Measurements from ENCODE around the gene ZFYVE26. TPM values are rescaled to one million over a fixed set of nuclear protein-coding genes. Genes with fewer than 3 reads are reported as not detected.

ZFYVE26 gene
- total RNA-seq, 1 experiment from 2014 or later: 19.9 TPM

DNA sequence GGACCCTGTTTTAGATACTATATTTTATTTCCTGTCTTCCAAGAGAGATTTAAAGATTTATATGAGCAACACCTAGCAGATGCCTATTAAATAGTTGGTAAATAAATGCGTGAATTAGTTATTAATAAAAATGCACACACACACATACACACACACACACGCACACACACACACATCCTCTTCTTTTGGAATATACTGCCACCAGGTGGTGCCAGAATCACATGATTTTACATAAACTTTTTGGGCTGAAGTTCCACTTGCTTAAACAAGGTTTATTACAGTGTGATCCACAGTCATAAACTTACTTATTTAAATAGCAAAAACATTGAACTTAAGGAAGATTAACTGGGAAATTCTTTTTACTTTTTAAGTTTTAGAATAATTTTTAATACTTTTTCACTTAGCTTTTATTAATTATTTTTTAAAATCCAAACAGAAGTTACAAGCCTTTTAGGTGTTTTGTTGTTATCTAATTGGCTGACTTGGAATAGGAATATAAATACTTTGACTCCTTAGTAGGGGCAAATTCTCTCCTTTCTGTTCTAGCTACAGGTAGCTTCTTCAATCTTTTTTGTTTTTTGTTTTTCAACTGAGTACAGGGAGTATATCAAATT is 20.7 kb upstream of the ZFYVE26 start:
- no peak for DNase-seq
- Histone ChIP-seq H4K8ac (replicated peaks; ENCODE audit: insufficient read length, low read depth, low read length) (no peak overlapping the region), H3K9ac (ENCODE audit: extremely low read depth, insufficient read length, low read length) (no peak overlapping the region), H4K20me1 (ENCODE audit: control insufficient read depth, insufficient read depth, insufficient read length) (no peaks in the 10 kb centered on the region), H3K27me3 (ENCODE audit: insufficient read depth, low read length) (no peaks in the 10 kb centered on the region), H3T11ph (ENCODE audit: low read length) (no peak overlapping the region), H3K4me1 (ENCODE audit: insufficient read depth, low read length) (no peaks in the 10 kb centered on the region), H2AFZ (ENCODE audit: low read length) (no peak overlapping the region), H3K4ac (ENCODE audit: low read depth, low read length) (no peak overlapping the region), H4K91ac (ENCODE audit: insufficient read length, low read depth, low read length) (no peak overlapping the region), H2BK120ac (ENCODE audit: low read depth, low read length, poor library complexity, severe bottlenecking) (no peak overlapping the region), H2BK20ac (ENCODE audit: low read depth, low read length, poor library complexity, severe bottlenecking) (no peak overlapping the region), H3K79me1 (ENCODE audit: insufficient read depth, low read depth, low read length, poor library complexity, severe bottlenecking) (no peaks in the 10 kb centered on the region), H2BK12ac (ENCODE audit: insufficient read length, low read depth, low read length) (no peak overlapping the region), H3K79me2 (ENCODE audit: insufficient read depth, low read length) (no peaks in the 10 kb centered on the region), H4K5ac (ENCODE audit: insufficient read length, low read depth, low read length) (no peak overlapping the region), H3K23ac (ENCODE audit: insufficient read length, low read depth, low read length) (no peak overlapping the region), H3K4me2 (ENCODE audit: insufficient read depth, insufficient read length, low read length) (no peak overlapping the region), H2BK15ac (ENCODE audit: low read depth, low read length) (no peak overlapping the region), H3K9me3 (ENCODE audit: control insufficient read depth, low read depth, low read length) (no peaks in the 10 kb centered on the region), H3K14ac (ENCODE audit: insufficient read depth, low read length) (no peak overlapping the region), H3K18ac (ENCODE audit: insufficient read length, low read depth, low read length) (no peak overlapping the region), H3K56ac (ENCODE audit: insufficient read length, low read depth, low read length) (no peak overlapping the region), H3K23me2 (ENCODE audit: insufficient read length, low read depth, low read length, poor library complexity, severe bottlenecking) (no peaks in the 10 kb centered on the region), H2AK5ac (ENCODE audit: insufficient read length, low read length) (no peak overlapping the region), H3K27ac (ENCODE audit: insufficient read length, low read depth, low read length) (no peak overlapping the region), H2BK5ac (ENCODE audit: insufficient read length, low read length) (no peak overlapping the region)
- no peak overlapping the region for H3K27ac Mint-ChIP-seq
- H3K4me1 Mint-ChIP-seq: no peaks in the 10 kb centered on the region
- no CpG with 5 or more reads among the region's 2 CpGs for WGBS (ENCODE audit: extremely low coverage, insufficient read length, low lambda C conversion rate)
- no peaks in the 10 kb centered on the region for H3K27me3 Mint-ChIP-seq (ENCODE audit: low read depth)
- no peaks in the 10 kb centered on the region for H3K9me3 Mint-ChIP-seq
- no peak overlapping the region for H3K4me3 Mint-ChIP-seq
- TF ChIP-seq, protein P1, sequence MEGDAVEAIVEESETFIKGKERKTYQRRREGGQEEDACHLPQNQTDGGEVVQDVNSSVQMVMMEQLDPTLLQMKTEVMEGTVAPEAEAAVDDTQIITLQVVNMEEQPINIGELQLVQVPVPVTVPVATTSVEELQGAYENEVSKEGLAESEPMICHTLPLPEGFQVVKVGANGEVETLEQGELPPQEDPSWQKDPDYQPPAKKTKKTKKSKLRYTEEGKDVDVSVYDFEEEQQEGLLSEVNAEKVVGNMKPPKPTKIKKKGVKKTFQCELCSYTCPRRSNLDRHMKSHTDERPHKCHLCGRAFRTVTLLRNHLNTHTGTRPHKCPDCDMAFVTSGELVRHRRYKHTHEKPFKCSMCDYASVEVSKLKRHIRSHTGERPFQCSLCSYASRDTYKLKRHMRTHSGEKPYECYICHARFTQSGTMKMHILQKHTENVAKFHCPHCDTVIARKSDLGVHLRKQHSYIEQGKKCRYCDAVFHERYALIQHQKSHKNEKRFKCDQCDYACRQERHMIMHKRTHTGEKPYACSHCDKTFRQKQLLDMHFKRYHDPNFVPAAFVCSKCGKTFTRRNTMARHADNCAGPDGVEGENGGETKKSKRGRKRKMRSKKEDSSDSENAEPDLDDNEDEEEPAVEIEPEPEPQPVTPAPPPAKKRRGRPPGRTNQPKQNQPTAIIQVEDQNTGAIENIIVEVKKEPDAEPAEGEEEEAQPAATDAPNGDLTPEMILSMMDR (conservative IDR thresholded peaks at IDR 0.05): peak; percentile 68
- peaks cover 2 to 12% (median 7%) of the 10 kb centered on the region in 3 experiments; a peak in 4 of 7 replicates for H3K36me3 Mint-ChIP-seq (ENCODE audit: insufficient read depth in 1 of 3, low read depth in 3 of 3)

All from H9 (cell line).